Panc1 (cell line): ENCODE measurements around the gene STX1A. TPM values are rescaled to one million over a fixed set of nuclear protein-coding genes. Genes with fewer than 3 reads are reported as not detected.
A peak's percentile ranks its signal among the peaks of the same experiment; 100 is the strongest.

Experiments used
- ATAC-seq: fragments of 200-7000 bp; cut with Tn5 transposase; 2 replicates; pipeline ENCODE4 v1.9.1; 2020; ENCODE audit warnings: mild to moderate bottlenecking, moderate library complexity
- BruUV-seq: library from RNA; stranded (reverse); fragments of 400-500 nt; replicated peaks from 2 replicates; lab custom pipeline; 2021; lab: Mats Ljungman, UMichigan
- CTCF ChIA-PET: fragments of 300-600 bp; sonication (Branson Sonifier 250); formaldehyde crosslinking; loops from one replicate; lab custom pipeline; 2022; ENCODE audit warnings: antibody characterized with exemption; lab: Charles Lee
- POLR2A ChIA-PET: fragments of 300-600 bp; sonication (Branson Sonifier 250); formaldehyde crosslinking; loops from one replicate; lab custom pipeline; 2022; ENCODE audit warnings: antibody characterized with exemption; lab: Charles Lee
- DNase-seq: peaks from one replicate; pipeline ENCODE4 v3.0.0-alpha.2; 2010; ENCODE audit warnings: low read depth, low spot score
- H3K27ac ChIP-seq: 2 replicates; pipeline ENCODE4 v1.5.1; 2011; ENCODE audit warnings: mild to moderate bottlenecking, low read length, inconsistent platforms
- H3K27me3 ChIP-seq: fragments of 200-500 bp; sonication (Bioruptor generic); 2 replicates; pipeline ENCODE4 v1.6.0; 2014; ENCODE audit warnings: low read length, inconsistent platforms; ENCODE audit not compliant: control insufficient read depth, insufficient read depth
- H3K36me3 ChIP-seq: fragments of 200-500 bp; sonication (Bioruptor generic); 2 replicates; pipeline ENCODE4 v1.5.1; 2014; ENCODE audit warnings: inconsistent platforms, mild to moderate bottlenecking, low read length, moderate library complexity; ENCODE audit not compliant: control insufficient read depth, insufficient read depth
- H3K4me1 ChIP-seq: 2 replicates; pipeline ENCODE4 v1.5.1; 2011; ENCODE audit warnings: inconsistent platforms, mild to moderate bottlenecking, low read length, moderate library complexity; ENCODE audit not compliant: control insufficient read depth, insufficient read depth
- H3K4me3 ChIP-seq, 2 experiments: 2 replicates each; pipeline ENCODE4 v1.5.1; 2011 to 2012; ENCODE audit warnings: low read depth in 2 of 2, low read length in 2 of 2, mild to moderate bottlenecking in 2 of 2, inconsistent platforms in 1 of 2, moderate library complexity in 1 of 2
- H3K9me3 ChIP-seq: fragments of 200-500 bp; sonication (Bioruptor generic); 2 replicates; pipeline ENCODE4 v1.5.1; 2014; ENCODE audit warnings: low read depth, mild to moderate bottlenecking, inconsistent platforms, low read length, moderate library complexity; ENCODE audit not compliant: control insufficient read depth, insufficient read depth
- CTCF ChIP-seq: fragments of 450-650 bp; IDR thresholded peaks from 2 replicates; pipeline ENCODE4 v1.5.1; 2017; ENCODE audit warnings: mild to moderate bottlenecking
- POLR2AphosphoS5 ChIP-seq: IDR thresholded peaks from 2 replicates; pipeline ENCODE4 v1.6.1; 2012; ENCODE audit warnings: mild to moderate bottlenecking, low read depth, low read length, moderate library complexity
- REST ChIP-seq, 2 experiments: IDR thresholded peaks; 2 replicates each; pipeline ENCODE4 v1.6.1; 2011 to 2012; ENCODE audit warnings: low read depth in 2 of 2, control low read depth in 1 of 2, low read length in 1 of 2, mild to moderate bottlenecking in 1 of 2, moderate library complexity in 1 of 2; ENCODE audit not compliant: insufficient read depth in 1 of 2
- SIN3A ChIP-seq: IDR thresholded peaks from 2 replicates; pipeline ENCODE4 v1.6.1; 2012; ENCODE audit warnings: low read depth, mild to moderate bottlenecking, low read length, moderate library complexity, borderline replicate concordance; ENCODE audit not compliant: insufficient read depth
- TCF7L2 ChIP-seq: IDR thresholded peaks from 2 replicates; pipeline ENCODE4 v1.6.1; 2011; ENCODE audit warnings: mild to moderate bottlenecking, low read depth, low read length, inconsistent platforms
- in situ Hi-C: cut with HindIII; loops from 2 replicates; pipeline ENCODE4 v1.10.0; 2016; ENCODE audit warnings: low sequenced_read_pairs, low pct_unique_long_range_greater_than_20kb
- intact Hi-C: fragments of 100-400 bp; cut with micrococcal nuclease; formaldehyde crosslinking; loops from one replicate; pipeline ENCODE4 v1.10.0; 2022; ENCODE audit not compliant: unreplicated experiment
- total RNA-seq: library from RNA; stranded (reverse); gene quantifications from one replicate; pipeline ENCODE4 v1.2.1, GENCODE V29; 2021; ENCODE audit not compliant: unreplicated experiment

The STX1A gene
- total RNA-seq, 1 experiment from 2014 or later = 80.9 TPM

GRCh38 chr7:73712773-73713172 is 6.7 kb downstream of the STX1A start:
- H3K36me3 ChIP-seq = no peaks in the 10 kb centered on the region
- BruUV-seq = no TSS peak
- H3K4me1 ChIP-seq = peaks cover 84% of the 10 kb centered on the region
- H3K27ac ChIP-seq = peak overlapping the region; percentile 75
- TF ChIP-seq SIN3A (no peak), TCF7L2 (no peak), POLR2AphosphoS5 (no peak), REST (IDR thresholded peaks at IDR 0.05; ENCODE audit: insufficient read depth in 1 of 2, low read depth in 2 of 2, low read length in 1 of 2) (no peak), CTCF (no peak)
- no peaks in the 10 kb centered on the region for H3K9me3 ChIP-seq
- no peak overlapping the region for H3K4me3 ChIP-seq
- no peaks in the 10 kb centered on the region for H3K27me3 ChIP-seq
- POLR2A ChIA-PET = interaction anchor here (0.8 to 1.1 kb wide), 2 partner anchors 10 to 54 kb away, joined by 3 to 4 read pairs; no protein-coding TSS in a partner anchor
- in situ Hi-C loops (no loop called here), intact Hi-C loops (no loop called here)
- ATAC-seq (no peak), DNase-seq (no peak)
- CTCF ChIA-PET = no interaction called here

- POLR2A ChIA-PET = no interaction called here
- BruUV-seq = no TSS peak
- in situ Hi-C loops (no loop called here), intact Hi-C loops (no loop called here)
- Histone ChIP-seq H3K27ac (peak overlapping the region; percentile 49), H3K27me3 (no peaks in the 10 kb centered on the region), H3K4me1 (peaks cover 89% of the 10 kb centered on the region), H3K9me3 (no peaks in the 10 kb centered on the region), H3K36me3 (no peaks in the 10 kb centered on the region; the same call in 1 of the 2 replicates), H3K4me3 (no peak overlapping the region)
- ATAC-seq (no peak), DNase-seq (no peak)
- TF ChIP-seq REST (IDR thresholded peaks at IDR 0.05; ENCODE audit: insufficient read depth in 1 of 2, low read depth in 2 of 2, low read length in 1 of 2) = no peak
- TF ChIP-seq POLR2AphosphoS5 = 0 out of 2 replicates have a peak, but pooled peaks have one; percentile 38
- CTCF ChIA-PET = no interaction called here
Measured at GRCh38 chr7:73708961-73709549, 10.4 kb downstream of the STX1A start.
